HepG2 (cell line): ENCODE data around the gene MRPS10. TPM values are rescaled to one million over a fixed set of nuclear protein-coding genes. Genes with fewer than 3 reads are reported as not detected.

Experiments
- ATAC-seq: fragments of 200-7000 bp; cut with Tn5 transposase; 3 replicates; pipeline ENCODE4 v1.9.1; 2020; ENCODE audit warnings: mild to moderate bottlenecking, moderate library complexity
- BruUV-seq: library from RNA; stranded (reverse); fragments of 400-500 nt; replicated peaks from 2 replicates; lab custom pipeline; 2021; lab: Mats Ljungman, UMichigan
- CTCF ChIA-PET: fragments of 300-600 bp; formaldehyde crosslinking; extraction: SDS; loops from one replicate; lab custom pipeline; 2021; ENCODE audit warnings: low total read pairs, inconsistent platforms, low intra/inter-chr PET ratio; lab: Yijun Ruan, JAX
- POLR2A ChIA-PET: fragments of 350-600 bp; sonication (Branson Sonifier 250); formaldehyde crosslinking; loops from one replicate; lab custom pipeline; 2020; ENCODE audit warnings: antibody characterized with exemption, inconsistent platforms; lab: Yijun Ruan, JAX
- DNase-seq: peaks from one replicate; pipeline ENCODE4 v3.0.0-alpha.2; 2015; ENCODE audit warnings: low spot score
- FAIRE-seq: peaks from 3 replicates; lab custom pipeline; 2011; peaks lifted over from hg19 to GRCh38; lab: Jason Lieb, UNC
- H2AFZ ChIP-seq: one replicate; pipeline ENCODE4 v1.6.1; 2011; ENCODE audit warnings: low read length, inconsistent platforms
- H3K27ac ChIP-seq: fragments of 300-600 bp; 3 replicates; pipeline ENCODE4 v1.8.0; 2011; ENCODE audit warnings: mixed run types, mild to moderate bottlenecking, mixed read lengths, low read length, inconsistent platforms; ENCODE audit not compliant: insufficient read depth; ENCODE audit errors: extremely low read length
- H3K27me3 ChIP-seq, 2 experiments: fragments of 200-600 bp in 1 of 2; 2 replicates in 1 of 2; 3 replicates in 1 of 2; pipeline versions ENCODE4 v1.6.0 to v1.8.0; 2011; ENCODE audit warnings: low read length in 2 of 2, mild to moderate bottlenecking in 2 of 2, moderate library complexity in 2 of 2, inconsistent platforms in 1 of 2; ENCODE audit not compliant: insufficient read depth in 2 of 2, control insufficient read depth in 1 of 2
- H3K36me3 ChIP-seq, 2 experiments: fragments of 200-600 bp in 1 of 2; replicated peaks in 1 of 2; 2 replicates in 1 of 2; 3 replicates in 1 of 2; pipeline versions ENCODE4 v1.5.1 to v1.8.0; 2011; ENCODE audit warnings: low read length in 2 of 2, inconsistent platforms in 1 of 2; ENCODE audit not compliant: insufficient read depth in 2 of 2, control insufficient read depth in 1 of 2
- H3K4me1 ChIP-seq: 2 replicates; pipeline ENCODE4 v1.5.1; 2012; ENCODE audit warnings: low read length, inconsistent platforms; ENCODE audit not compliant: insufficient read depth
- H3K4me2 ChIP-seq: 2 replicates; pipeline ENCODE4 v1.6.0; 2011; ENCODE audit warnings: low read depth, low read length, inconsistent platforms
- H3K4me3 ChIP-seq, 3 experiments: fragments of 200-600 bp in 1 of 3; sonication (generic), shearing (Covaris generic) in 1 of 3; replicated peaks in 1 of 3; 2 replicates each; pipeline ENCODE4 v1.5.1; 2011 to 2016; ENCODE audit warnings: low read length in 3 of 3, inconsistent platforms in 2 of 3, low read depth in 2 of 3, mild to moderate bottlenecking in 2 of 3, control low read depth in 1 of 3, mixed read lengths in 1 of 3; ENCODE audit not compliant: insufficient read depth in 1 of 3
- H3K79me2 ChIP-seq: one replicate; pipeline ENCODE4 v1.6.1; 2011; ENCODE audit warnings: low read length, inconsistent platforms; ENCODE audit not compliant: insufficient read depth
- H3K9ac ChIP-seq: 2 replicates; pipeline ENCODE4 v1.6.0; 2011; ENCODE audit warnings: mild to moderate bottlenecking, low read depth, low read length, inconsistent platforms; ENCODE audit not compliant: insufficient read depth
- H3K9me3 ChIP-seq: 2 replicates; pipeline ENCODE4 v1.5.1; 2012; ENCODE audit warnings: mild to moderate bottlenecking, low read length
- H4K20me1 ChIP-seq: 2 replicates; pipeline ENCODE4 v1.6.0; 2011; ENCODE audit warnings: inconsistent platforms, mild to moderate bottlenecking, low read length, moderate library complexity; ENCODE audit not compliant: insufficient read depth
- BRCA1 ChIP-seq: sonication (generic); formaldehyde crosslinking; IDR thresholded peaks from 2 replicates; pipeline ENCODE4 v1.4.0; 2020; ENCODE audit warnings: missing genetic modification reagents
- FOXO4 ChIP-seq: sonication (generic); formaldehyde crosslinking; conservative IDR thresholded peaks from 2 replicates; pipeline ENCODE4 v1.8.1; 2023; ENCODE audit warnings: missing genetic modification reagents
- GZF1 ChIP-seq: sonication (generic); formaldehyde crosslinking; IDR thresholded peaks from 2 replicates; pipeline ENCODE4 v1.5.1; 2020; ENCODE audit warnings: mild to moderate bottlenecking, missing genetic modification reagents
- HMG20A ChIP-seq: IDR thresholded peaks from 2 replicates; pipeline ENCODE4 v1.6.1; 2016; ENCODE audit warnings: borderline replicate concordance
- KDM3A ChIP-seq: IDR thresholded peaks from 2 replicates; pipeline ENCODE4 v1.6.1; 2018; ENCODE audit warnings: low read depth, missing compliant biosample characterization
- MZF1 ChIP-seq: sonication (generic); formaldehyde crosslinking; IDR thresholded peaks from 2 replicates; pipeline ENCODE4 v1.8.1; 2023; ENCODE audit warnings: mild to moderate bottlenecking, missing genetic modification reagents, borderline replicate concordance
- SMAD3 ChIP-seq: sonication (generic); formaldehyde crosslinking; IDR thresholded peaks from 2 replicates; pipeline ENCODE4 v1.4.0; 2020; ENCODE audit warnings: missing genetic modification reagents
- TAF1 ChIP-seq: sonication (generic); formaldehyde crosslinking; IDR thresholded peaks from 2 replicates; pipeline ENCODE4 v1.4.0; 2020; ENCODE audit warnings: missing genetic modification reagents
- ZBTB3 ChIP-seq: sonication (generic); formaldehyde crosslinking; IDR thresholded peaks from 2 replicates; pipeline ENCODE4 v1.4.0; 2020; ENCODE audit warnings: low read depth, mild to moderate bottlenecking, moderate library complexity, missing genetic modification reagents, borderline replicate concordance
- ZNF180 ChIP-seq: sonication (generic); formaldehyde crosslinking; IDR thresholded peaks from 2 replicates; pipeline ENCODE4 v1.4.0; 2020; ENCODE audit warnings: low read depth, missing genetic modification reagents, borderline replicate concordance
- ZNF263 ChIP-seq: sonication (generic); formaldehyde crosslinking; IDR thresholded peaks from 2 replicates; pipeline ENCODE4 v1.4.0; 2020; ENCODE audit warnings: missing genetic modification reagents
- ZNF329 ChIP-seq: sonication (generic); formaldehyde crosslinking; IDR thresholded peaks from 2 replicates; pipeline ENCODE4 v1.9.0; 2021; ENCODE audit warnings: low read depth, mild to moderate bottlenecking, missing genetic modification reagents
- ZSCAN31 ChIP-seq: sonication (generic); formaldehyde crosslinking; IDR thresholded peaks from 2 replicates; pipeline ENCODE4 v1.5.0; 2020; ENCODE audit warnings: low read depth, mild to moderate bottlenecking, missing genetic modification reagents
- WGBS: methylation state at CpG from one replicate; pipeline ENCODE4 v1.1.6; 2017; ENCODE audit warnings: low lambda C conversion rate; 5-methylcytosine and 5-hydroxymethylcytosine counted together
- in situ Hi-C: cut with HindIII; loops from 2 replicates; pipeline ENCODE4 v1.10.0; 2017; ENCODE audit warnings: low pct_unique_long_range_greater_than_20kb; ENCODE audit not compliant: extremely low pct_ligation_motif_present
- intact Hi-C: fragments of 100-400 bp; cut with micrococcal nuclease; formaldehyde crosslinking; loops from one replicate; pipeline ENCODE4 v1.10.0; 2022; ENCODE audit not compliant: unreplicated experiment
- polyA plus RNA-seq, 8 experiments: library from polyadenylated mRNA; depleted of rRNA in 3 of 8; stranded (reverse) in 7 of 8; unstranded in 1 of 8; fragments of >200 nt; fragmentation: Illumina TruSeq in 4 of 8; extraction: Trizol in 4 of 8; gene quantifications; 2 replicates each; pipeline versions ENCODE4 v1.2.1 to v1.2.3, GENCODE V29; 2011 to 2016; ENCODE audit warnings: low read depth in 4 of 8, missing spikeins in 1 of 8, mixed read lengths in 1 of 8; ENCODE audit not compliant: insufficient read depth in 1 of 8
- total RNA-seq, 5 experiments: library from RNA; depleted of rRNA; stranded (reverse); fragments of >200 nt; fragmentation: Illumina TruSeq; extraction: Trizol; gene quantifications; 2 replicates each; pipeline ENCODE4 v1.2.3, GENCODE V29; 2016; ENCODE audit warnings: low read depth in 1 of 5
- TF ChIP-seq, protein P1 (sequence below): sonication (generic); formaldehyde crosslinking; IDR thresholded peaks from 2 replicates; pipeline ENCODE4 v1.4.0; 2020; ENCODE audit warnings: missing genetic modification reagents

MRPS10 gene
- total and polyA plus RNA-seq, 2 of the 13 experiments (the other 11 are each of a cell fraction or from before 2014, with no cell fraction given): 31.7 to 54.6 TPM

DNA sequence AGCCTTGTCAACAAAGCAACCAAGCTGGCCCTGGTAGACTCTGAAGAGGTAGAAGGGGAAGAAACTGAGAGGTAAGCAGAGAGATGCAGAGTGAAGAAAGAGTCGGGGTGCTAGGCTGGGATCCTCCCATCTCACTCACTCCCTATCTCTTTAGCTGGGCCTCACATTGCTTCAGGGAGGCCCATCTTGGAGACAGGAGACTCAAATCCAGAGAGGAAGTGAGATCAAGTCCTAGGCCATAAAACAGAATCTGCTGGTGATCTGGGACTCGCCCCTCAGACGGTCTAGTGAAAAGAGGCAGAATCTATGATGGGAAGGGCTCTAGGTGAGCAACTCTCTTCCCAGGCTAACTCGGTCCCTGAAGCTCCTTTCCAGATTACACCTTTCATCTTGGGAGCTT is 22.2 kb downstream of the MRPS10 start:
- POLR2A ChIA-PET: interaction anchor here (0.8 kb wide), 1 partner anchor 1604 kb away, joined by 4 read pairs; no protein-coding TSS in a partner anchor
- DNase-seq (no peak), ATAC-seq (no peak), FAIRE-seq (no peak)
- no TSS peak for BruUV-seq
- intact Hi-C loops (no loop called here), in situ Hi-C loops (no loop called here)
- H3K9me3 ChIP-seq: no peaks in the 10 kb centered on the region
- H3K9ac ChIP-seq: no peak overlapping the region
- H3K4me3 ChIP-seq: no peak overlapping the region
- no peak overlapping the region for H2AFZ ChIP-seq
- H3K36me3 ChIP-seq: no peaks in the 10 kb centered on the region
- H4K20me1 ChIP-seq: no peaks in the 10 kb centered on the region
- H3K27me3 ChIP-seq: no peaks in the 10 kb centered on the region
- CTCF ChIA-PET: no interaction called here
- H3K4me1 ChIP-seq: peaks cover 41% of the 10 kb centered on the region
- no peak overlapping the region for H3K4me2 ChIP-seq
- no peaks in the 10 kb centered on the region for H3K79me2 ChIP-seq
- TF ChIP-seq HMG20A (CRISPR knock-in tag) (no peak), BRCA1 (CRISPR knock-in tag) (no peak), ZBTB3 (CRISPR knock-in tag) (no peak), ZNF329 (CRISPR knock-in tag) (no peak), ZSCAN31 (CRISPR knock-in tag) (no peak), ZNF263 (CRISPR knock-in tag) (no peak), MZF1 (CRISPR knock-in tag) (no peak), TAF1 (CRISPR knock-in tag) (no peak), GZF1 (CRISPR knock-in tag) (no peak), KDM3A (no peak), ZNF180 (no peak), SMAD3 (no peak), FOXO4 (CRISPR knock-in tag) (no peak)
- TF ChIP-seq, protein P1, sequence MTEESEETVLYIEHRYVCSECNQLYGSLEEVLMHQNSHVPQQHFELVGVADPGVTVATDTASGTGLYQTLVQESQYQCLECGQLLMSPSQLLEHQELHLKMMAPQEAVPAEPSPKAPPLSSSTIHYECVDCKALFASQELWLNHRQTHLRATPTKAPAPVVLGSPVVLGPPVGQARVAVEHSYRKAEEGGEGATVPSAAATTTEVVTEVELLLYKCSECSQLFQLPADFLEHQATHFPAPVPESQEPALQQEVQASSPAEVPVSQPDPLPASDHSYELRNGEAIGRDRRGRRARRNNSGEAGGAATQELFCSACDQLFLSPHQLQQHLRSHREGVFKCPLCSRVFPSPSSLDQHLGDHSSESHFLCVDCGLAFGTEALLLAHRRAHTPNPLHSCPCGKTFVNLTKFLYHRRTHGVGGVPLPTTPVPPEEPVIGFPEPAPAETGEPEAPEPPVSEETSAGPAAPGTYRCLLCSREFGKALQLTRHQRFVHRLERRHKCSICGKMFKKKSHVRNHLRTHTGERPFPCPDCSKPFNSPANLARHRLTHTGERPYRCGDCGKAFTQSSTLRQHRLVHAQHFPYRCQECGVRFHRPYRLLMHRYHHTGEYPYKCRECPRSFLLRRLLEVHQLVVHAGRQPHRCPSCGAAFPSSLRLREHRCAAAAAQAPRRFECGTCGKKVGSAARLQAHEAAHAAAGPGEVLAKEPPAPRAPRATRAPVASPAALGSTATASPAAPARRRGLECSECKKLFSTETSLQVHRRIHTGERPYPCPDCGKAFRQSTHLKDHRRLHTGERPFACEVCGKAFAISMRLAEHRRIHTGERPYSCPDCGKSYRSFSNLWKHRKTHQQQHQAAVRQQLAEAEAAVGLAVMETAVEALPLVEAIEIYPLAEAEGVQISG (CRISPR knock-in tag): no peak
- 90% methylated on average over 4 of the region's 4 CpGs for WGBS
- no peak overlapping the region for H3K27ac ChIP-seq
